KBM-7 (cell line): ENCODE data around the gene REPIN1.

Experiments
- DNase-seq: peaks from one replicate; pipeline ENCODE4 v3.0.0-alpha.2; 2015
- in situ Hi-C: fragments of 300-500 bp; cut with MboI; formaldehyde crosslinking; loops from 2 replicates; pipeline ENCODE4 v1.14.3; 2020; ENCODE audit warnings: low sequenced_read_pairs, low pct_unique_long_range_greater_than_20kb, mixed read lengths

REPIN1 gene

GRCh38 chr7:150412016-150412415 is 43.4 kb downstream of the REPIN1 start:
- in situ Hi-C loops, result no loop called here

GRCh38 chr7:150412518-150413488 is 44.2 kb downstream of the REPIN1 start:
- in situ Hi-C loops, result no loop called here
- no peak for DNase-seq

More at GRCh38 chr7:150412016-150412415, 43.4 kb downstream of the REPIN1 start:
- no peak for DNase-seq

- in situ Hi-C loops, result no loop called here
- no peak for DNase-seq
Measured at GRCh38 chr7:150413640-150414081, 45.0 kb downstream of the REPIN1 start.

GRCh38 chr7:150415161-150416153 is 46.8 kb downstream of the REPIN1 start:
- in situ Hi-C loops, result no loop called here
- DNase-seq, result no peak

GRCh38 chr7:150417239-150417638 is 48.6 kb downstream of the REPIN1 start:
- no peak for DNase-seq
- in situ Hi-C loops, result no loop called here

- in situ Hi-C loops, result no loop called here
- DNase-seq, result no peak
Measured at GRCh38 chr7:150417863-150418262, 49.2 kb downstream of the REPIN1 start.

GRCh38 chr7:150420242-150420641 is 51.6 kb downstream of the REPIN1 start:
- DNase-seq, result no peak
- in situ Hi-C loops, result no loop called here

- in situ Hi-C loops, result no loop called here
- DNase-seq, result peak; percentile 83
Measured at GRCh38 chr7:150420987-150421674, 52.5 kb downstream of the REPIN1 start.

GRCh38 chr7:150421831-150422230 is 53.2 kb downstream of the REPIN1 start:
- DNase-seq, result no peak
- in situ Hi-C loops, result no loop called here
